Head of caudate nucleus (tissue), 42 donors: ENCODE results near the gene GLP2R.

Experiments
- DNase-seq, 42 donors: peaks; one replicate each; pipeline versions ENCODE4 v3.0.0 to v3.0.0-alpha.2; 2020 to 2021; ENCODE audit warnings: mixed read lengths in 7 of 42
- intact Hi-C: fragments of 100-400 bp; cut with DNase I; formaldehyde crosslinking; loops from one replicate; pipeline ENCODE4 v1.15.0; 2022

GLP2R gene

GRCh38 chr17:9811086-9811485 lies 14.6 kb upstream of the GLP2R start:
- peak in 22 of 42 donors; percentile 5 to 57 (median 32) for DNase-seq
- intact Hi-C loops = no loop called here

GRCh38 chr17:9811537-9811936 lies 14.2 kb upstream of the GLP2R start:
- peak in 36 of 42 donors; percentile 4 to 65 (median 29) for DNase-seq
- intact Hi-C loops = no loop called here

- intact Hi-C loops = no loop called here
- no peak for DNase-seq
Measured at GRCh38 chr17:9813166-9813565, 12.6 kb upstream of the GLP2R start.

- no peak for DNase-seq
- intact Hi-C loops = no loop called here
Measured at GRCh38 chr17:9814337-9814945, 11.3 kb upstream of the GLP2R start.

GRCh38 chr17:9816472-9816871 lies 9.3 kb upstream of the GLP2R start:
- no peak for DNase-seq
- intact Hi-C loops = no loop called here

- peak in 28 of 42 donors; percentile 15 to 66 (median 36) for DNase-seq
- intact Hi-C loops = no loop called here
Measured at GRCh38 chr17:9817086-9817485, 8.6 kb upstream of the GLP2R start.

GRCh38 chr17:9818760-9819159 lies 7.0 kb upstream of the GLP2R start:
- intact Hi-C loops = no loop called here
- DNase-seq = no peak

GRCh38 chr17:9820448-9820847 lies 5.3 kb upstream of the GLP2R start:
- intact Hi-C loops = no loop called here
- no peak for DNase-seq

GRCh38 chr17:9821921-9822320 lies 3.8 kb upstream of the GLP2R start, which contains the start of gene GSG1L2:
TSS of gene GSG1L2 (minus strand) at chr17:9822079. CDS start at chr17:9822071, 8 bp downstream.
- DNase-seq = no peak
- intact Hi-C loops = no loop called here

- DNase-seq = no peak
- intact Hi-C loops = no loop called here
Measured at GRCh38 chr17:9824094-9824493, 1.6 kb upstream of the GLP2R start.

- DNase-seq = no peak
- intact Hi-C loops = no loop called here
Measured at GRCh38 chr17:9824797-9825338, 856 bp upstream of the GLP2R start.

- no peak for DNase-seq
- intact Hi-C loops = no loop called here
Measured at GRCh38 chr17:9828296-9829295, 2.9 kb downstream of the GLP2R start.

- intact Hi-C loops = no loop called here
- DNase-seq = no peak
Measured at GRCh38 chr17:9829343-9829742, 3.6 kb downstream of the GLP2R start.

- intact Hi-C loops = no loop called here
- no peak for DNase-seq
Measured at GRCh38 chr17:9830711-9831110, 5.0 kb downstream of the GLP2R start.

- DNase-seq = no peak
- intact Hi-C loops = no loop called here
Measured at GRCh38 chr17:9833922-9834321, 8.2 kb downstream of the GLP2R start.

- intact Hi-C loops = no loop called here
Measured at GRCh38 chr17:9837551-9838471, 12.1 kb downstream of the GLP2R start.

GRCh38 chr17:9839433-9839832 lies 13.7 kb downstream of the GLP2R start:
- no peak for DNase-seq

More at GRCh38 chr17:9837551-9838471, 12.1 kb downstream of the GLP2R start:
- no peak for DNase-seq

GRCh38 chr17:9842057-9842758 lies 16.5 kb downstream of the GLP2R start:
- peak in 29 of 42 donors; percentile 7 to 59 (median 25) for DNase-seq
- intact Hi-C loops = no loop called here

More at GRCh38 chr17:9839433-9839832, 13.7 kb downstream of the GLP2R start:
- intact Hi-C loops = no loop called here
